Right lobe of liver (tissue), 4 donors: ENCODE data around the gene VRK3.

ENCODE experiments used
- POLR2A ChIP-seq: fragments of 450-650 bp; IDR thresholded peaks from one replicate; pipeline ENCODE4 v1.6.1; 2017; ENCODE audit warnings: antibody characterized with exemption, mild to moderate bottlenecking
- TF ChIP-seq, protein P1 (sequence below), 4 donors: fragments of 200-600 bp in 3 of 4; fragments of 450-650 bp in 1 of 4; IDR thresholded peaks; one replicate each; pipeline versions ENCODE4 v1.5.1 to v1.8.0; 2016 to 2022; ENCODE audit warnings: antibody characterized with exemption in 4 of 4, mild to moderate bottlenecking in 2 of 4
- donor health status: DM: no; HTN: no; CAD: no.
- donor health status: DM: no; HTN: no; CAD: no.
- donor health status: DM: no; HTN: yes; CAD: no.

DNA sequence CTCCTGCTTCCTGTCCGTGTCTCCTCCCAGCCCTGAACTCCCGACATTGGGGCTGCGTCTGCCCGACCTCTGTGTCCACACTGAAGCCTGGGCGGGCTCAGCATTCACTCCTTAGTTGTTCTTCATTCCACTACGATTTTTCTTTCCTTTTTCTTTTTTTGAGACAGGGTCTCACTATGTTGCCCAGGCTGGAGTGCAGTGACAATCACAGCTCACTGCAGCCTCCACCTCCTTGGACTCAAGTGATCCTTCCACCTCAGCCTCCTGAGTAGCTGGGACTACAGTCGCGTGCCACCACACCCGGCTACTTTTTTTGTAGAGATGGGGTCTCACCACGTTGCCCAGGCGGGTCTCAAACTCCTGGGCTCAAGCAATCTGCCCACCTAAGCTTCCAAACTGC lies 40.7 kb downstream of the VRK3 start:
- TF ChIP-seq, protein P1, sequence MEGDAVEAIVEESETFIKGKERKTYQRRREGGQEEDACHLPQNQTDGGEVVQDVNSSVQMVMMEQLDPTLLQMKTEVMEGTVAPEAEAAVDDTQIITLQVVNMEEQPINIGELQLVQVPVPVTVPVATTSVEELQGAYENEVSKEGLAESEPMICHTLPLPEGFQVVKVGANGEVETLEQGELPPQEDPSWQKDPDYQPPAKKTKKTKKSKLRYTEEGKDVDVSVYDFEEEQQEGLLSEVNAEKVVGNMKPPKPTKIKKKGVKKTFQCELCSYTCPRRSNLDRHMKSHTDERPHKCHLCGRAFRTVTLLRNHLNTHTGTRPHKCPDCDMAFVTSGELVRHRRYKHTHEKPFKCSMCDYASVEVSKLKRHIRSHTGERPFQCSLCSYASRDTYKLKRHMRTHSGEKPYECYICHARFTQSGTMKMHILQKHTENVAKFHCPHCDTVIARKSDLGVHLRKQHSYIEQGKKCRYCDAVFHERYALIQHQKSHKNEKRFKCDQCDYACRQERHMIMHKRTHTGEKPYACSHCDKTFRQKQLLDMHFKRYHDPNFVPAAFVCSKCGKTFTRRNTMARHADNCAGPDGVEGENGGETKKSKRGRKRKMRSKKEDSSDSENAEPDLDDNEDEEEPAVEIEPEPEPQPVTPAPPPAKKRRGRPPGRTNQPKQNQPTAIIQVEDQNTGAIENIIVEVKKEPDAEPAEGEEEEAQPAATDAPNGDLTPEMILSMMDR (IDR thresholded peaks at IDR 0.05): no peak
- TF ChIP-seq POLR2A: no peak
